Measurements from ENCODE around the gene RRP1B.

DNA sequence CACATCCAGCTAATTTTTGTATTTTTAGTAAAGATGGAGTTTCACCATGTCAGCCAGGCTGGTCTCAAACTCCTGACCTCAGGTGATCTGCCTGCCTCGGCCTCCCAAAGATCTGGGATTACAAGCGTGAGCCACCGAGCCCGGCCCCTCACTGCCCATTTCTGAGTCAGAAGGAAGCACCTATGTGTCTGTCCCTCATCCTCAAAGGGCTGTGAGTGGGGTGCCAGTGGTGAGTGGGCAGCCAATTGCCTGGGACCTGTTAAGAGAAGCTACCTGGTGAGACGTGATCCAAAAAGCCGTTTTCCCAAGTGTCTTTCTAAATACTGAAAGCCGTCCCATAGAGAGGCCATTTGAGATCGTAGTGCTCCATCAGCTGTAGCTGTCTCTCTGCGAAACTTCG, 32.4 kb downstream of the RRP1B start:
- TF ChIP-seq EZH2 (IDR thresholded peaks at IDR 0.05; ENCODE audit: low read depth, unreplicated experiment) (no peak), NANOG (IDR thresholded peaks at IDR 0.05; ENCODE audit: borderline replicate concordance) (no peak), POLR2AphosphoS5 (IDR thresholded peaks at IDR 0.05; ENCODE audit: low read depth) (no peak), JUNB (IDR thresholded peaks at IDR 0.05; ENCODE audit: unreplicated experiment) (no peak), CREB1 (CRISPR knock-in tag; IDR thresholded peaks at IDR 0.05; ENCODE audit: low read depth) (no peak), EZH2phosphoT487 (IDR thresholded peaks at IDR 0.05; ENCODE audit: unreplicated experiment) (no peak), ZNF331 (CRISPR knock-in tag; IDR thresholded peaks at IDR 0.05; ENCODE audit: low read depth) (no peak), ZNF114 (CRISPR knock-in tag; IDR thresholded peaks at IDR 0.05) (no peak)
- TF ChIP-seq, protein P1, sequence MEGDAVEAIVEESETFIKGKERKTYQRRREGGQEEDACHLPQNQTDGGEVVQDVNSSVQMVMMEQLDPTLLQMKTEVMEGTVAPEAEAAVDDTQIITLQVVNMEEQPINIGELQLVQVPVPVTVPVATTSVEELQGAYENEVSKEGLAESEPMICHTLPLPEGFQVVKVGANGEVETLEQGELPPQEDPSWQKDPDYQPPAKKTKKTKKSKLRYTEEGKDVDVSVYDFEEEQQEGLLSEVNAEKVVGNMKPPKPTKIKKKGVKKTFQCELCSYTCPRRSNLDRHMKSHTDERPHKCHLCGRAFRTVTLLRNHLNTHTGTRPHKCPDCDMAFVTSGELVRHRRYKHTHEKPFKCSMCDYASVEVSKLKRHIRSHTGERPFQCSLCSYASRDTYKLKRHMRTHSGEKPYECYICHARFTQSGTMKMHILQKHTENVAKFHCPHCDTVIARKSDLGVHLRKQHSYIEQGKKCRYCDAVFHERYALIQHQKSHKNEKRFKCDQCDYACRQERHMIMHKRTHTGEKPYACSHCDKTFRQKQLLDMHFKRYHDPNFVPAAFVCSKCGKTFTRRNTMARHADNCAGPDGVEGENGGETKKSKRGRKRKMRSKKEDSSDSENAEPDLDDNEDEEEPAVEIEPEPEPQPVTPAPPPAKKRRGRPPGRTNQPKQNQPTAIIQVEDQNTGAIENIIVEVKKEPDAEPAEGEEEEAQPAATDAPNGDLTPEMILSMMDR (conservative IDR thresholded peaks at IDR 0.05; ENCODE audit: low read depth in 2 of 2), result no peak
- TF ChIP-seq, protein P2, sequence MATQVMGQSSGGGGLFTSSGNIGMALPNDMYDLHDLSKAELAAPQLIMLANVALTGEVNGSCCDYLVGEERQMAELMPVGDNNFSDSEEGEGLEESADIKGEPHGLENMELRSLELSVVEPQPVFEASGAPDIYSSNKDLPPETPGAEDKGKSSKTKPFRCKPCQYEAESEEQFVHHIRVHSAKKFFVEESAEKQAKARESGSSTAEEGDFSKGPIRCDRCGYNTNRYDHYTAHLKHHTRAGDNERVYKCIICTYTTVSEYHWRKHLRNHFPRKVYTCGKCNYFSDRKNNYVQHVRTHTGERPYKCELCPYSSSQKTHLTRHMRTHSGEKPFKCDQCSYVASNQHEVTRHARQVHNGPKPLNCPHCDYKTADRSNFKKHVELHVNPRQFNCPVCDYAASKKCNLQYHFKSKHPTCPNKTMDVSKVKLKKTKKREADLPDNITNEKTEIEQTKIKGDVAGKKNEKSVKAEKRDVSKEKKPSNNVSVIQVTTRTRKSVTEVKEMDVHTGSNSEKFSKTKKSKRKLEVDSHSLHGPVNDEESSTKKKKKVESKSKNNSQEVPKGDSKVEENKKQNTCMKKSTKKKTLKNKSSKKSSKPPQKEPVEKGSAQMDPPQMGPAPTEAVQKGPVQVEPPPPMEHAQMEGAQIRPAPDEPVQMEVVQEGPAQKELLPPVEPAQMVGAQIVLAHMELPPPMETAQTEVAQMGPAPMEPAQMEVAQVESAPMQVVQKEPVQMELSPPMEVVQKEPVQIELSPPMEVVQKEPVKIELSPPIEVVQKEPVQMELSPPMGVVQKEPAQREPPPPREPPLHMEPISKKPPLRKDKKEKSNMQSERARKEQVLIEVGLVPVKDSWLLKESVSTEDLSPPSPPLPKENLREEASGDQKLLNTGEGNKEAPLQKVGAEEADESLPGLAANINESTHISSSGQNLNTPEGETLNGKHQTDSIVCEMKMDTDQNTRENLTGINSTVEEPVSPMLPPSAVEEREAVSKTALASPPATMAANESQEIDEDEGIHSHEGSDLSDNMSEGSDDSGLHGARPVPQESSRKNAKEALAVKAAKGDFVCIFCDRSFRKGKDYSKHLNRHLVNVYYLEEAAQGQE (IDR thresholded peaks at IDR 0.05; ENCODE audit: unreplicated experiment), result no peak
- TF ChIP-seq, protein P3, sequence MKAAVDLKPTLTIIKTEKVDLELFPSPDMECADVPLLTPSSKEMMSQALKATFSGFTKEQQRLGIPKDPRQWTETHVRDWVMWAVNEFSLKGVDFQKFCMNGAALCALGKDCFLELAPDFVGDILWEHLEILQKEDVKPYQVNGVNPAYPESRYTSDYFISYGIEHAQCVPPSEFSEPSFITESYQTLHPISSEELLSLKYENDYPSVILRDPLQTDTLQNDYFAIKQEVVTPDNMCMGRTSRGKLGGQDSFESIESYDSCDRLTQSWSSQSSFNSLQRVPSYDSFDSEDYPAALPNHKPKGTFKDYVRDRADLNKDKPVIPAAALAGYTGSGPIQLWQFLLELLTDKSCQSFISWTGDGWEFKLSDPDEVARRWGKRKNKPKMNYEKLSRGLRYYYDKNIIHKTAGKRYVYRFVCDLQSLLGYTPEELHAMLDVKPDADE (IDR thresholded peaks at IDR 0.05), result no peak
- TF ChIP-seq, protein P4, sequence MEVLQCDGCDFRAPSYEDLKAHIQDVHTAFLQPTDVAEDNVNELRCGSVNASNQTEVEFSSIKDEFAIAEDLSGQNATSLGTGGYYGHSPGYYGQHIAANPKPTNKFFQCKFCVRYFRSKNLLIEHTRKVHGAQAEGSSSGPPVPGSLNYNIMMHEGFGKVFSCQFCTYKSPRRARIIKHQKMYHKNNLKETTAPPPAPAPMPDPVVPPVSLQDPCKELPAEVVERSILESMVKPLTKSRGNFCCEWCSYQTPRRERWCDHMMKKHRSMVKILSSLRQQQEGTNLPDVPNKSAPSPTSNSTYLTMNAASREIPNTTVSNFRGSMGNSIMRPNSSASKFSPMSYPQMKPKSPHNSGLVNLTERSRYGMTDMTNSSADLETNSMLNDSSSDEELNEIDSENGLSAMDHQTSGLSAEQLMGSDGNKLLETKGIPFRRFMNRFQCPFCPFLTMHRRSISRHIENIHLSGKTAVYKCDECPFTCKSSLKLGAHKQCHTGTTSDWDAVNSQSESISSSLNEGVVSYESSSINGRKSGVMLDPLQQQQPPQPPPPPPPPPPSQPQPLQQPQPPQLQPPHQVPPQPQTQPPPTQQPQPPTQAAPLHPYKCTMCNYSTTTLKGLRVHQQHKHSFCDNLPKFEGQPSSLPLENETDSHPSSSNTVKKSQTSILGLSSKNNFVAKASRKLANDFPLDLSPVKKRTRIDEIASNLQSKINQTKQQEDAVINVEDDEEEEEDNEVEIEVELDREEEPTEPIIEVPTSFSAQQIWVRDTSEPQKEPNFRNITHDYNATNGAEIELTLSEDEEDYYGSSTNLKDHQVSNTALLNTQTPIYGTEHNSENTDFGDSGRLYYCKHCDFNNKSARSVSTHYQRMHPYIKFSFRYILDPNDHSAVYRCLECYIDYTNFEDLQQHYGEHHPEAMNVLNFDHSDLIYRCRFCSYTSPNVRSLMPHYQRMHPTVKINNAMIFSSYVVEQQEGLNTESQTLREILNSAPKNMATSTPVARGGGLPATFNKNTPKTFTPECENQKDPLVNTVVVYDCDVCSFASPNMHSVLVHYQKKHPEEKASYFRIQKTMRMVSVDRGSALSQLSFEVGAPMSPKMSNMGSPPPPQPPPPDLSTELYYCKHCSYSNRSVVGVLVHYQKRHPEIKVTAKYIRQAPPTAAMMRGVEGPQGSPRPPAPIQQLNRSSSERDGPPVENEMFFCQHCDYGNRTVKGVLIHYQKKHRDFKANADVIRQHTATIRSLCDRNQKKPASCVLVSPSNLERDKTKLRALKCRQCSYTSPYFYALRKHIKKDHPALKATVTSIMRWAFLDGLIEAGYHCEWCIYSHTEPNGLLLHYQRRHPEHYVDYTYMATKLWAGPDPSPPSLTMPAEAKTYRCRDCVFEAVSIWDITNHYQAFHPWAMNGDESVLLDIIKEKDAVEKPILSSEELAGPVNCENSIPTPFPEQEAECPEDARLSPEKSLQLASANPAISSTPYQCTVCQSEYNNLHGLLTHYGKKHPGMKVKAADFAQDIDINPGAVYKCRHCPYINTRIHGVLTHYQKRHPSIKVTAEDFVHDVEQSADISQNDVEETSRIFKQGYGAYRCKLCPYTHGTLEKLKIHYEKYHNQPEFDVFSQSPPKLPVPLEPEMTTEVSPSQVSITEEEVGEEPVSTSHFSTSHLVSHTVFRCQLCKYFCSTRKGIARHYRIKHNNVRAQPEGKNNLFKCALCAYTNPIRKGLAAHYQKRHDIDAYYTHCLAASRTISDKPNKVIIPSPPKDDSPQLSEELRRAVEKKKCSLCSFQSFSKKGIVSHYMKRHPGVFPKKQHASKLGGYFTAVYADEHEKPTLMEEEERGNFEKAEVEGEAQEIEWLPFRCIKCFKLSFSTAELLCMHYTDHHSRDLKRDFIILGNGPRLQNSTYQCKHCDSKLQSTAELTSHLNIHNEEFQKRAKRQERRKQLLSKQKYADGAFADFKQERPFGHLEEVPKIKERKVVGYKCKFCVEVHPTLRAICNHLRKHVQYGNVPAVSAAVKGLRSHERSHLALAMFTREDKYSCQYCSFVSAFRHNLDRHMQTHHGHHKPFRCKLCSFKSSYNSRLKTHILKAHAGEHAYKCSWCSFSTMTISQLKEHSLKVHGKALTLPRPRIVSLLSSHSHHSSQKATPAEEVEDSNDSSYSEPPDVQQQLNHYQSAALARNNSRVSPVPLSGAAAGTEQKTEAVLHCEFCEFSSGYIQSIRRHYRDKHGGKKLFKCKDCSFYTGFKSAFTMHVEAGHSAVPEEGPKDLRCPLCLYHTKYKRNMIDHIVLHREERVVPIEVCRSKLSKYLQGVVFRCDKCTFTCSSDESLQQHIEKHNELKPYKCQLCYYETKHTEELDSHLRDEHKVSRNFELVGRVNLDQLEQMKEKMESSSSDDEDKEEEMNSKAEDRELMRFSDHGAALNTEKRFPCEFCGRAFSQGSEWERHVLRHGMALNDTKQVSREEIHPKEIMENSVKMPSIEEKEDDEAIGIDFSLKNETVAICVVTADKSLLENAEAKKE (CRISPR knock-in tag; IDR thresholded peaks at IDR 0.05), result no peak

Measured in GM23338 (cell line).